GM21529 (cell line): ENCODE results near the gene GJA3.
"Not testable (repeated sequence)": the region's sequence is repeated elsewhere in the genome, so short reads cannot be mapped to it uniquely, and the experiment has no call there.

Experiments
- ATAC-seq: cut with Tn5 transposase; IDR thresholded peaks from one replicate; pipeline ENCODE4 v1.9.1; 2021; ENCODE audit not compliant: unreplicated experiment

Gene GJA3

DNA sequence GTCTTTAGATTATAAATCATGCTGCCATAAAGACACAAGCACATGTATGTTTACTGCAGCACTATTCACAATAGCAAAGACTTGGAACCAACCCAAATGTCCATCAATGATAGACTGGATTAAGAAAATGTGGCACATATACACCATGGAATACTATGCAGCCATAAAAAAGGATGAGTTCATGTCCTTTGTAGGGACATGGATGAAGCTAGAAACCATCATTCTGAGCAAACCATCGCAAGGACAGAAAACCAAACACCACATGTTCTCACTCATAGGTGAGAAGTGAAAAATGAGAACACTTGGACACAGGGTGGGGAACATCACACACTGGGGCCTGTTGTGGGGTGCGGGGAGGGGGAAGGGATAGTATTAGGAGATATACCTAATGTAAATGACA, 7.6 kb downstream of the GJA3 start:
- ATAC-seq: not testable (repeated sequence)

DNA sequence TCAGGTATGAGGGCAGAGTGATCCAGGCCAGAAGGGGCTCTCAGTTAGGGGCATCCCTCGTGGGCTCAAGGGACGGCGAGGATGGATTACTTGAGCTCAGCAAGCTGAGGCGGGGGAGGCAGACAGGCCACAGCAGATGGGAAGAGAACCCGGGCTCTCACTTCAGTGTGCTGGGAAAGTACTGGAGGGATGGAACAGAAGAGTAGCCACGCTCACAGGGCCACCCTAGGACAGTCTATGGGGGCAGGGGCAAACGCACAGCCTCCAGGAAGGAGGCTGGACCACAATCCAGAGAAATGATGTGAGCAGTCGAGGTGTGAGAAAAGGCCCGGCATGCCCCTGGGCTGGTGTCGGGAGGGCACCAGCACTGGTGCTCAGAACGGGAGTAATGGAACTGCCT, 9.2 kb downstream of the GJA3 start:
- no peak for ATAC-seq

DNA sequence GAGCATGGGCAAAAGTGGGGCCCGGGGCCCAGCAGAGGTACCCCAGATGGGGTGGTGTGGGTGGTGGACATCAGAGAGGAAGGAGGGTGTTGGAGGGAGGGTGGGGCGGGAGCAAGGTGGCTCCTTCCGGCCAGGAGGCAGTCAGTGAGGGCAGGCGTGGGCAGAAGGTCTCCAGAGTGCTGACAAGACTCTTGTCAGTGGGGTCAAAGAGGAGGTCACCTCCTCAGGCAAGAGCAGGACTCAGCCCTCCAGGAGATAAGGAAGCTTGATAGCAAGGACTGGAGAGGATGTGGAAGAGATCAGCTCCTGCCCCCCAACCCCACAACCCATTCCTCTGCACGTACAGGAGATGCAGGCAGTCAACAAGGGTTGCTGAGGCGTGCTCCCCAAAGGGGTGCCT, 9.8 kb downstream of the GJA3 start:
- no peak for ATAC-seq

DNA sequence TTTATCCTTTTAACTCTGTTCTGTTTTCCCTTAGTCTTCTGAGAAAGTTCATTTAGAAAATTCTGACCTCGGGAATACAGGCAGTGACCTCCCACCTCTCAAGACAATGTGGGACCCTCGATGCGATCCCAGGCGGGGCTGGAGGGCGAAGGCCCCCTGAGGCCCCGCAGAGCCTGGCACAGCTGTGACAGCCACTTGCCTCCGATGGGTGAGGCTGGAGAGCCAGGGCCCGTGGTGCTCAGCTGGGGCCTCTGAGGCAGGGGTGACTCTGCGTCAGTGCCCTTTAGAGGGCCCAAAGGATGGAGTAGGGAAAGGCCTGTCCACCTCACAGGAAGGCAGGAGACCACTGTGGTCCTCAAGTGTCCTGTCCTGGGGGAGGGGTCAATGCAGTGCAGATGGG, 10.3 kb downstream of the GJA3 start:
- ATAC-seq: no peak

DNA sequence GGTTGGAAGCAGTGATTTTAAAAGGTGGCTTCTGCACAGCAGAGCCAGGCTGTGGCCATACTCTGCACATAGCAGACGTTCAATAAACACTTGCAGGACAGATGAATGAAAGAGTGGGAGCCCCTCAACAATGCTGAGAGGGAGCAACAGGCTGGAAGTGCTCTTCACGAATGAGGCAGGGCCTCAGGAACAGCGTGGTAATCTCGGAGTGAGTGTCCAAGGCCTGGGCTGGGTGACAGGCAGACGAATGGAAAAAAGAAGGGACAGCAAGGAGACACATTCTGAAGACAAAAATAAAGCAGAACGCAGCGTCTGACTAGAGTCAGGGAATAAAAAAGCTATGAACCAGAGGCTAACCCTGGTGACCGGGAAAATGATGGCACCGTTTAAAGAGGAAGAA, 11.1 kb downstream of the GJA3 start:
- ATAC-seq: no peak

DNA sequence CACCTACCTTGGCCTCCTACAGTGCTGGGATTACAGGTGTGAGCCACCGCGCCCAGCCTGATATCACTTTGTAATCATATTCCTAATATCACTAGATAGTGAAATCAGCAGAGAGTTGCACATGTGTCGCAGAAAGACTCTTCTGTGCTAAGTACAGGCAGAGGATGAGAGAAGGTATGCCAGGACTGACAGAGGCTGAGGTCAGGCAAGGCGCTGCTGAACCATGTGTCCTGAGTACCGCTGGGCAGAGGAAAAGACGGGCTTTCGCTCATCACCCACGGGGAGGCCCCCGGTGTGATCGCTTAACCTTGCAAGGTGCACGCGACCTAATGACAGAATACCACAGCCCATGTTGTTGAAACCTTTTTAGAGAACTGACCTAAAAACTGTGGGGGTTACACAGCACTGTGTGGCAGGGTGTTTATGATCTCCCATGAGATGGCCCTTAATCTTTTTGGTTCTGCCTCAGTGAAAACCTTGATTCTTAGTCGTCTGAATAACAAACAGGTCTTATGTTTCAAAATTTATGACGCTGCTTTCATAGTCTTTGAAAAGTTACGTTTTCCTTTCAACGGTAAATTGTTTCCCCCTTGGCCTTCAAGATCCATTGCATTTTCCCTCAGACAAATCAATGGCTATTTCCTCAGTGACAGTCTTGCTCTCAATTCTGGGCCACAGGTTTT, 12.2 kb downstream of the GJA3 start:
- ATAC-seq: no peak

DNA sequence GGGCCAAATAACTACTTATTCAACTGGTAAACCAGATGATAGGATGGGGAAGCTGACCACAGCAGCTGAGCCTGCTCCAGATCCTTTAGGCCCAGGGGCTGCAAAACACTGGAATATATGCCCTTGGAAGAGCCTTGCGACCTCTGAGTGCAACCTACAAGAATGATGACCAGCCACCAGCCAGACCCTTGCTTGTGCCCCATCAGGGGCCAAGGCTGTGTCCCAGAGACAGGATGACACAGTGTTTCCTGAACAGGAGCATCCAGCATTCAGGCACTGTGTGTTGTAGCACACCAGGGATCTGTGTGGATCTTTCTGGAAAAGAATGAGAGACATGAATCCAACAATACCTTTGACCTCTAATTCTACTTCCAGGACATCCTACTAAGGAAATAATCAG, 14.5 kb downstream of the GJA3 start:
- ATAC-seq: no peak

DNA sequence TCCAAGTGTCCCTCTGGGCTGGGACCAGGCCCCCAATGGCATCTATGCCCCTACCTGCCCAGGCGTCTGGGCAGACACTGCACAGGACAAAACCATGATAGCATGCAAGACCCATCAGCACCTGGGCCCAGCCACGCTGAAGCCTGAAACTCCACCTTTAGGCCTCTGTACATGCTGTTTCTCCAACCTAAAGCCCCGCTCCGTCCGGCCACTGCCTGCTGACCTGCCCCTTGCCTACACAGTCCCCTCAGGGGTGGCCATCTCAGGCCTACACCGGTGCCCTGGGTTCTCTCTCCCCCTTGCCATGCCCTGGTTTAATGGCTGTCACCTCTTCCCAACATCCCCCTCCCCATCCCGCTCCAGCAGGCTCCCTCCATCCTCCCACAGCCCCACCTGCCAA, 15.3 kb downstream of the GJA3 start:
- no peak for ATAC-seq

DNA sequence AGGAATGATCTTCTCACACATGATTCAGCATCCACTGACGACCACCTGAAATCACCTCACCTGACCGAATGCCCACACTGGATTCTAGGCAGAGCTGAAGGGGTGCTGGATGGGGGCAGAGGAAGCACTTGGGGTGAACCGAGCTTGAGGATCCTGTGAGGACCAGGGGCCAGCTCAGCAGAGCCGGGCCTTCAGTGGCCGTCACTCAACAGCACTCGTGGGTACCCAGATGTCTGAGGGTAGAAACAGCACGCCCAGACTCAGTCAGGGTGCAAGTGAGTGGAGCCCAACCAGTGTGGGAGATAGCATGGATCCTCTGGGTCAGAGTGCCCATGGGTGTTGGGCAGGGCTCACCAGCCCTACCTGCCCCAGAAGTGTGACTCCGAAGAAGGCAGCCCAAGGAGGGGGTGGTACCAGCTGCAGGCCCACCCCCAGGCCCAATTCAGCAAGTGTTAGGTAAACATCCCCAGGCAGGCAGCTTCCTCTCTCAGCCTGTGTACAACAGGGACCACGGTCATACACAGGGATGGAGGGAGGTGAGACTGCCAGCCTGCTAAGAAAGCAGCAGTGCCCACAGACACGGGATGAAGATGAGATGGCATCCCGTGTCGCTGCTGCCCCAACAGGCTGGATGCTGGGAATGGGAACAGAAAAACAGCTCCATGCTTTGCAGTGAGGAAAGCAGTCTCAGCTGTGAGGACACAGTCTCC, 16.6 kb downstream of the GJA3 start:
- ATAC-seq: no peak

DNA sequence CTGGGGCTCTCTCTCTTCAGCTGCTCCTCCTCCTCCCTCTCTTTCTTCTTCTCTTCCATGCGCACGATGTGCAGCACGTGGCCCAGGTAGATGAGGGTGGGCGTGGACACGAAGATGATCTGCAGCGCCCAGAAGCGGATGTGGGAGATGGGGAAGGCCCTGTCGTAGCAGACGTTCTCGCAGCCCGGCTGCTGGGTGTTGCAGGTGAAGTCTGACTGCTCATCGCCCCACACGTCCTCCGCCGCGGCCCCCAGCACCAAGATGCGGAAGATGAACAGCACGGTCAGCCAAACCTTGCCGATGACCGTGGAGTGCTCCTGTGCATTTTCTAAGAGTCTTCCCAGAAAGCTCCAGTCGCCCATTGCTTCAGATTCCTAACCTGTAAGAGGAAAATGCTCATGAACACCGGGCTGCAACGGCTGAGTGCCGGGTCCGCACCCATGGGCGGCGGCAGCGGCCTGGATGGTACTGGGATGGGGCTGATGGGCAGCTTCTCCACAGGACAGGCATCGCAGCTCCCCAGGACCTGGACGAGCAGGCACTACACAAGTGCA, 17.8 kb downstream of the GJA3 start:
- no peak for ATAC-seq

DNA sequence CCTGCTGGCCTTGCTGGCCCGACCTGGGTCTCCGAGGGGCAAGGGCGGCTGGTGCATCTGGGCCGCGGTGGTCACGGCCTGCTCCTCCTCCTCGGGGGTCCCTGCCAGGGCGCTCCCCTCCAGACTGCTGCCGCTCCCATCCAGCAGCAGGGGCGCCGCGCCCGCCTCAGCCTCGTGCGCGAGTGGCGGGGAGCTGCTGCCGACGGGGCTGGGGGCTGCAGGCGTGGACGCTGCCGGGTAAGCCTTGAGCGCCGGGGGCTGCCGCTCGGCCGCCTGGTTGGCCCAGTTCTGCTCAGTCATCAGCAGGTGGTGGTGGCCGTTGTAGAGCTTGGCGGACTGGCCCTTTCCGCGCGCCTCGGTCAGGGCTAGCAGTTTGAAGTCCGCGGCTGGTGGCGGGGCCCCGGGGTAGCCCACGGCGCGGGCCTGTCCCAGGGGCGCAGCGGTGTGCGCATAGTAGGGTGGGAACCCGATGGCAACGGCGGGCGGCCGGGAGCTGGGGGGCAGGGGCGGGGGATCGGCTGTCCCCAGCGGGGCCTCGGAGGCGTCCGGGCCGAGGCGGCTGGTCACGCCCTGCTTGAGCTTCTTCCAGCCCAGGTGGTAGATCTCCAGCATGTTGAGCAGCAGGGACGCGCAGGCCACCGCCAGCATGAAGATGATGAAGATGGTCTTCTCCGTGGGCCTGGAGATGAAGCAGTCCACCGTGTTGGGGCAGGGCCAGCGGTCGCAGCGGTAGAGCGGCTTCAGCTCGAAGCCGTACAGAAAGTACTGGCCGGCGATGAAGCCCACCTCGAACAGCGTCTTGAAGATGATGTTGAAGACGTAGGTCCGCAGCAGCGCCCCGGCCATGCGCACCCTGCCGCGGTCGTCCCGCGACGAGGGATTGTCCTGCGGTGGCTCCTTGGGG, 18.6 kb downstream of the GJA3 start:
- ATAC-seq: no peak

DNA sequence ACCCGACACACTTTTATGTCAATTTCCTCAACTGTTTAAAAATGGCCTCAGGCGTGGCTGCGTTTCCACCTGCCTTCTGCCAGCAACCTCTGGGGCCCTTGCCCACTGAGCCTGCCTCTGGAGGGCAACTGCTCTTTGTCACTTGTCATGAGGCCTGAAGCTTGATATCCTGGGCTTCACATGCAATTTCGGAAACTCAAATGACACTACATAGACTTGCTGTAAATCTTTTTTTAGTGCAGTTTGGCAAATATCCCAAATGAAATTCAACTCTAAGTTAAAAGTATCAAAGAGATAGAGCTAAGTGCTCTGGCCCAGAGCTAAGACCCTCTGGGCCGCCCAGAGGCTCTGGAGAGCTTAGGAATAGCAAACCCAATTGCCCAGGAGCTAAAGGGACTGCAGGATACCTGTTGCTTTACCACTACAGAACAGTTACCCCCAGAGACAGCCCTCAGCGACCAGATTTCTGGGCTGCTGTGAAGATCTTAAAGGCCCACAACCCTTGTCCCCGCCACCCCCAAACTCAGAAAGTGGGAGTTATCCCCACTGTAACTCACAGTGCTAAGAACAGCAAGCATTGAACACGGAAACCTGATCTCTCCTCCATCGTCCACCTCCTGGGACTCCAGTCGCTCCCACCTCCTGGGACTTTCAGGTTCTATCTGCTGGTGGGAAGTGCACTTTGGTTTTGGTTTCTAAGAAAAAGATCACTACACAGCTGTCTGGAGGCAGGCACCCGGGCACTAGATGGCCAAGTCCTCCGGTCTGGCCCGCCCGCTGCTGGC, 19.4 kb downstream of the GJA3 start:
- no peak for ATAC-seq

DNA sequence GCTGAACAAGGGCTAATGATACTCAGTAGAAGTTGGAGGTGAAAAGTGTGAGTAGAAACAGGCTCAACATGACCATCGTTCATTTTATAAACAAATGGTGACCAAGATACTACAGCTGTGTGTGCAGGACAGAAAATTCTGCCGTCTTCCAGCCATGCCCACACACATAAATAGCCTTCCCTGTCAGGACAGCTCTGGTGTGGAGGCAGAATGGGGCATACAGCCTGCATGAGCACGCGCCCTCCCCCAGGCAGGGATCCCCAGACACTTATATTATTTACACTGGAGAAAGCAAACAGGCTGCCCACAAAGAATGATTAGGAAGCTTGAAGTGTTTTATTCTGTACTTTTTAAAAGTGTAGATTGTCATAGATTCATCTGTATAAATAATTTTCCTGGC, 20.4 kb downstream of the GJA3 start:
- no peak for ATAC-seq

DNA sequence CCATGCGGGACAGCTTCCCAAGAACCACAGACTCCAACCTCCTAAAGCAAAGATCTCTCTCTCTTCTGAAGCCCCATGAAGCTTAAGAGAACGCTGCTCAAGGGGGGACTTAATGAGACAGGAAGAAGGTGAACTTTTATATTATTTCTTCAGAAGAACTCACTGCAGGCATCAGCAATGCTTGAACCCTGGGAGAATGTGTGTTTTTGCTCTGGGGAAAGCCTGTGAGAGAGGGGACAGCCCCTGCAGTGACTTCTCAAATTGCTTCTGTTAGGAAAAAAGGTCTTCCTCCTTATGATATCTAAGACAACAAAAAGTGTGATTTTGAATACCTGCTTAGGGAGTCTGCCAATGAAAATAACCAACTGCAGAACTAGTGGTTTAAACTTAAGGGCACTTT, 23.0 kb downstream of the GJA3 start:
- ATAC-seq: no peak

DNA sequence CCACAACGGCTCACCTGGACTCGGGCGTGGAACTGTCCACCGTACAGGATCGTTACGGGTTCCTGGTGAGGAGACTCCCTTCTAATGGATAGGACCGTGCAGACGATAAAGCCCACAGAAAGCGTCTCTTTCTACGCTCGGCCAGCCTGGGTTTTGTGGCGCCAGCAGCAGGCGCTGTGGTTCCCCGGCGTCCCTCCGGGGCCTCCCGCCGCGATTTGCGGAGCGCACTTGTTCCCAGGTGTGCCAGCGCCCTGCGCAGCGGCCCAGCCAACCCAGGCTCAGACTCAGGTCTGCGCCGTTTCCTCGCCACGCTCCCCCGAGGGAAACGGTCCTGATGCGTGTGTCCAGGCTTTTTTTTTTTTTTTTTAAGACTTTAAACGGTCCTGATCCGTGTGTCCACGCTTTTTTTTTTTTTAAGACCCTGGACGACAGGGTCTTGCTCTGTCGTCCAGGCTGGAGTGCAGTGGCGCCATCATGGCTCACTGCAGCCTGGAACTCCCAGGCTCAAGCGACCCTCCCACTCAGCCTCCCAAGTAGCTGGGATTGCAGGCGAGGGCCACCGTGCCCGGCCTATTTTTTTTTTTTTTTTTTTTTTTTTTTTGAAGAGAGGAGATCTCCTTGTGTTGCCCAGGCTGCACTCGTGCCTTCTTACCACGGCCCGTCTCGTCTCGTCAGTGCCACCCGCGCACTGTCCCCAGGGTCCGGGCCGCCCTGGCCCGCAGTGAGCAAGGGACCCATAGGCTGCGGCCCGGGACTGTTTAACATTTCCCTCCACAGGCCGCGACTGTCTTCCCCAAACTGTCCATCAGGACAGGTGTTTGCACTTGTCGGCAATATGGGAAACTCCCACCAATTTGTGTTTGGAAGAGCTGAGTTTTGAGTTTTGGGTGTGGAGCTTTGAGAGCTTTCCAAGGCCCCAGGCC, 23.8 kb downstream of the GJA3 start:
- no peak for ATAC-seq

DNA sequence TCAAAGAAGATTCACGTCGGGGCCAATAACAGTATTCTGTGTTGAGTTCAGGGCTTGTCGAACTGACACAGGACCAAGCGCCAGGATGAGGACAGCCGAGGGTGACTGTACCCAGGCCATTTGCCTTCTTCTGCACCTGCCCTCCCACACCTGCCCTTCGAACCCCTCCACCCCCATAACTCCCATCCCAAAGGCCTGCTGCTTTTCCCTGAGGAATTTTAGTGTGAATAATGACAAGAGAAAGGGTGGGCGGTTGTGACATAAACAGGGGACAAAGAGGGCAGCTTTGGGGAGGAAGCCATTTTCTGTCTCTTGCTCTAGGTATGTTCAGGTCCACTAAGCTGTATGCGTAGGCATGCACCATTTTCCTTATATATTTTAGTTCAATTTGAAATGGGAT, 26.1 kb downstream of the GJA3 start:
- ATAC-seq: no peak

DNA sequence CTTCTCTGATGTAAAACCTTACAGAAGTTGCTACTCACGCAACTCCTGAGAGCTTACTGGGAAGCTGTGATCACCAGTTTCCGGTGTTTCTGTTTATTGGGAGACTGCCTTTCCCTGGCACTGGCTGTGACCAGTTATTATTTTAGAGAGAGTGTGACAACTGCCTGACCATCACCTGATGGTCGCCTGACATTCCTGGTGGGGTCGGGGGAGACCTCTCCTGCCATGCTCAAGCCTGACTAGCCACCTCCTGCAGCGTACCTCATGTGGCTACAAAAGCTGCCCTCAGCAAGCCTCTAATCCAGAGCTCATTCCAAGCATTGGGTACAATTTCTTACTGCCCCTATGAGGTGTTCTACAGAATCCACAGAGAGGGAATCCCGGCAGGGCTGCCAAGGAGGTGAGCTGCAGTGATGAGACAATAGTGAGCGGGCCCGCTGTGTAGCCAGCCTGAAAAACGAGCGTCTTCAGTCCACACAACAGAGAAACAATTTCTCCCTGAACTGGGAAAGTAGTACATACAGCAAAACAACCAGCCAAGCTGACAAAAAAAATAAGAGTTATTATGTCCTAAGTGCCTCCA, 28.7 kb downstream of the GJA3 start:
- no peak for ATAC-seq

DNA sequence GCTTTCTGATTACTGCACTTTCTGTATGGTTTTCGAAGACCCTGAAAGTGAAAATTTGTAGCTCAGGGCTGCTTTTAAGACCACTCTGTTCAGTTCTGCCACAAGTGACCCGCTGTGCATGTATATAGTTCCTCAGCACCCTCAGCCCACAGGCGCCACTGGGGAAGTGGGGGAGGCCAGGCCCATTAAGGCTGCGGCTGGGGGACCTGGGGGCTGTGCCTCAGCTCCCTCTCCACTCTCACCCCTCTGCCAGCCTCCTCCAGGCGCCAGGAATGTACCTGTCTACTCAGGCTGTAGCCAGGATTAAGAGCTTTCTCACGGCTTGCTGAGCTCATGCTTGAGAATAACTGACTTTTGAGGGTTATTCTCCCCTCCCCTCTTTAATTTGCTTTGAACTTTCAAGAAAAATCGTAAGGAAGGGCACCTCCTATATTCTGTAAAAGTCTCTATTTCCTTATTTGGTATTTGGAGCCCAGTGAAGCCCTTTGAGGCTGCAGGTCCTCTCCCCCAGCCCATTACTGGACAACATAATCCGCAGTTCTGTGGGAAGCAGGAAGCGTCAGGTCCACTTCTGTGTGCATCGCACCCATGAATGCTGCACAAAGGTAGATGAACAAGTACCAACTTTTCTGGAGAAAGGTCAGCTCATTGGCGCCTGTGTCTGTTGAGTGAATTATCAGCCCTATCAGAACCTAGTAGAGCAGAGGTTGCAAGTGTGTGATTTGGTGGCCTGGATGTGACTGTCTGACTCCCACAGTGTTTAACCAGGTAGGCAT, 29.6 kb downstream of the GJA3 start:
- no peak for ATAC-seq

DNA sequence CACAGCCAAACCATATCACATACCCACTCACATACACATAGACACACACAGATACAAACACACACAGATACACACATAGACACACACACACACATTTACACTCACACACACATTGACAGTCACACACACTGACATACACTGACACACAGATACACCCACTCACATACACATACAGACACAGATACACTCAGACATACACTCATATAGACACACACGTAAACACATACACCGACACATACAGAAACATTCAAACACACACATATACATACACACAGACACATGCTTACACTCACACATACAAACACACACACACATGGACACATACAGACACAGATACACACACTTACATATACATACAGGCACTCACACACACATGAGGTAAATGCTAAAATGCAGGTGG, 30.2 kb downstream of the GJA3 start:
- ATAC-seq: no peak
